K562 (cell line): Measurements from ENCODE around the gene SOX8. TPM values are rescaled to one million over a fixed set of nuclear protein-coding genes. Genes with fewer than 3 reads are reported as not detected.

Source experiments
- ATAC-seq: fragments of 200-7000 bp; cut with Tn5 transposase; 3 replicates; pipeline ENCODE4 v1.9.1; 2020; ENCODE audit warnings: moderate library complexity
- BruUV-seq: library from RNA; stranded (reverse); fragments of 400-500 nt; replicated peaks from 2 replicates; lab custom pipeline; 2021; lab: Mats Ljungman, UMichigan
- CTCF ChIA-PET: fragments of 300-600 bp; formaldehyde crosslinking; extraction: SDS; loops from one replicate; lab custom pipeline; 2021; ENCODE audit warnings: low intra/inter-chr PET ratio; lab: Yijun Ruan, JAX
- POLR2A ChIA-PET: fragments of 300-600, 350-650 bp; sonication (Branson Sonifier 250); formaldehyde crosslinking; extraction: SDS; loops from one replicate; lab custom pipeline; 2021; ENCODE audit warnings: antibody characterized with exemption, inconsistent platforms; lab: Yijun Ruan, JAX
- DNase-seq, 4 experiments: peaks; one replicate each; pipeline versions ENCODE4 v3.0.0 to v3.0.0-alpha.2; 2011 to 2018; ENCODE audit warnings: low spot score in 3 of 4, mixed read lengths in 3 of 4; ENCODE audit errors: extremely low read depth in 1 of 4
- FAIRE-seq: peaks from 2 replicates; lab custom pipeline; 2011; peaks lifted over from hg19 to GRCh38; lab: Jason Lieb, UNC
- H2AFZ ChIP-seq: 2 replicates; pipeline ENCODE4 v1.6.0; 2011; ENCODE audit warnings: low read depth, low read length, control low read depth, inconsistent platforms
- H3K27ac ChIP-seq: fragments of 200-600 bp; 3 replicates; pipeline ENCODE4 v1.8.0; 2011; ENCODE audit warnings: low read depth, mild to moderate bottlenecking, control low read depth, inconsistent platforms, low read length, moderate library complexity, mixed read lengths; ENCODE audit errors: extremely low read depth
- H3K27me3 ChIP-seq, 2 experiments: fragments of 300-600 bp in 1 of 2; 2 replicates in 1 of 2; 3 replicates in 1 of 2; pipeline versions ENCODE4 v1.6.0 to v1.8.0; 2011; ENCODE audit warnings: inconsistent platforms in 2 of 2, low read length in 2 of 2, mild to moderate bottlenecking in 1 of 2, mixed read lengths in 1 of 2, moderate library complexity in 1 of 2; ENCODE audit not compliant: control insufficient read depth in 2 of 2, insufficient read depth in 2 of 2
- H3K36me3 ChIP-seq: fragments of 300-600 bp; 3 replicates; pipeline ENCODE4 v1.8.0; 2011; ENCODE audit warnings: mild to moderate bottlenecking, low read length, inconsistent platforms; ENCODE audit not compliant: control insufficient read depth, insufficient read depth
- H3K4me1 ChIP-seq, 2 experiments: fragments of 200-600 bp in 1 of 2; replicated peaks in 1 of 2; 2 replicates in 1 of 2; 3 replicates in 1 of 2; pipeline versions ENCODE4 v1.5.1 to v1.8.0; 2011; ENCODE audit warnings: inconsistent platforms in 2 of 2, low read length in 2 of 2, mild to moderate bottlenecking in 1 of 2, mixed read lengths in 1 of 2, moderate library complexity in 1 of 2; ENCODE audit not compliant: control insufficient read depth in 2 of 2, insufficient read depth in 2 of 2
- H3K4me2 ChIP-seq: 2 replicates; pipeline ENCODE4 v1.6.1; 2011; ENCODE audit warnings: low read length, control low read depth, inconsistent platforms, mixed read lengths; ENCODE audit not compliant: insufficient read depth
- H3K4me3 ChIP-seq: fragments of 200-600 bp; sonication (generic), shearing (Covaris generic); 2 replicates; pipeline ENCODE4 v1.5.1; 2016; ENCODE audit warnings: control low read depth, inconsistent platforms
- H3K79me2 ChIP-seq: fragments of 200-600 bp; 3 replicates; pipeline ENCODE4 v1.8.0; 2011; ENCODE audit warnings: low read length, inconsistent platforms; ENCODE audit not compliant: control insufficient read depth, insufficient read depth
- H3K9ac ChIP-seq, 2 experiments: 2 replicates each; pipeline versions ENCODE4 v1.6.0 to v1.6.1; 2011; ENCODE audit warnings: low read depth in 2 of 2, low read length in 2 of 2, control low read depth in 1 of 2, inconsistent platforms in 1 of 2, mild to moderate bottlenecking in 1 of 2, mixed read lengths in 1 of 2; ENCODE audit not compliant: insufficient read depth in 1 of 2
- H3K9me1 ChIP-seq: one replicate; pipeline ENCODE4 v1.6.0; 2011; ENCODE audit warnings: inconsistent platforms, mild to moderate bottlenecking, low read length, moderate library complexity; ENCODE audit not compliant: control insufficient read depth, insufficient read depth
- H3K9me3 ChIP-seq: replicated peaks from 2 replicates; pipeline ENCODE4 v1.5.1; 2011; ENCODE audit warnings: low read depth, low read length, inconsistent platforms; ENCODE audit not compliant: control insufficient read depth, insufficient read depth
- H4K20me1 ChIP-seq: replicated peaks from 2 replicates; pipeline ENCODE4 v1.6.1; 2011; ENCODE audit warnings: low read length, inconsistent platforms, mixed read lengths; ENCODE audit not compliant: control insufficient read depth, insufficient read depth
- ATF7 ChIP-seq: fragments of 450-650 bp; IDR thresholded peaks from 2 replicates; pipeline ENCODE4 v1.7.1; 2014; ENCODE audit warnings: mild to moderate bottlenecking, moderate library complexity
- E2F8 ChIP-seq: fragments of 450-650 bp; IDR thresholded peaks from 2 replicates; pipeline ENCODE4 v1.7.1; 2018; ENCODE audit warnings: mild to moderate bottlenecking, low read depth; ENCODE audit not compliant: partially characterized antibody
- FOSL1 ChIP-seq: fragments of 200-800 bp; sonication (Bioruptor generic); conservative IDR thresholded peaks from 2 replicates; pipeline ENCODE4 v1.6.1; 2016; ENCODE audit warnings: missing genetic modification characterization, missing compliant biosample characterization
- IRF2 ChIP-seq: sonication (generic); formaldehyde crosslinking; IDR thresholded peaks from 2 replicates; pipeline ENCODE4 v1.8.1; 2022; ENCODE audit warnings: mild to moderate bottlenecking, missing genetic modification reagents
- MAFF ChIP-seq: IDR thresholded peaks from 2 replicates; pipeline ENCODE4 v1.6.1; 2012; ENCODE audit warnings: low read length, improper control_type of control experiment
- NFYB ChIP-seq: IDR thresholded peaks from 2 replicates; pipeline ENCODE4 v1.6.1; 2011; ENCODE audit warnings: mild to moderate bottlenecking, moderate library complexity; ENCODE audit not compliant: insufficient read length; ENCODE audit errors: extremely low read depth
- RBM39 ChIP-seq: fragments of 200-400 bp; formaldehyde crosslinking; optimal IDR thresholded peaks from 2 replicates; pipeline ENCODE3; 2018; ENCODE audit warnings: low read depth, low read length
- RCOR1 ChIP-seq, 2 experiments: IDR thresholded peaks; 2 replicates each; pipeline ENCODE4 v1.6.1; 2012; ENCODE audit warnings: low read depth in 2 of 2, low read length in 2 of 2, borderline replicate concordance in 1 of 2, improper control_type of control experiment in 1 of 2
- TCF7 ChIP-seq: sonication (generic); IDR thresholded peaks from 2 replicates; pipeline ENCODE4 v1.6.1; 2016; ENCODE audit warnings: antibody characterized with exemption, borderline replicate concordance
- ZBTB43 ChIP-seq: sonication (generic); formaldehyde crosslinking; IDR thresholded peaks from 2 replicates; pipeline ENCODE4 v1.8.0; 2023; ENCODE audit warnings: mild to moderate bottlenecking, missing genetic modification reagents
- ZC3H4 ChIP-seq: sonication (generic); formaldehyde crosslinking; IDR thresholded peaks from 2 replicates; pipeline ENCODE4 v1.9.0; 2021; ENCODE audit warnings: missing genetic modification reagents, borderline replicate concordance
- ZNF766 ChIP-seq: fragments of 200-800 bp; sonication (Bioruptor generic); conservative IDR thresholded peaks from 2 replicates; pipeline ENCODE4 v1.6.1; 2016; ENCODE audit warnings: missing genetic modification characterization, missing compliant biosample characterization
- WGBS: fragments of 100-300 bp; shearing (Covaris generic); methylation state at CpG from one replicate; pipeline ENCODE4 v1.1.6; 2016; ENCODE audit warnings: low coverage, mixed read lengths; ENCODE audit not compliant: insufficient coverage; ENCODE audit errors: missing lambda C conversion rate; 5-methylcytosine and 5-hydroxymethylcytosine counted together
- in situ Hi-C: fragments of 300-500 bp; cut with MboI; formaldehyde crosslinking; loops from 4 replicates; pipeline ENCODE4 v1.15.0; 2018; ENCODE audit warnings: inconsistent platforms, mixed read lengths
- intact Hi-C: fragments of 100-400 bp; cut with micrococcal nuclease; formaldehyde crosslinking; loops from 2 replicates; pipeline ENCODE4 v1.14.2; 2022
- polyA plus RNA-seq, 8 experiments: library from polyadenylated mRNA; depleted of rRNA in 4 of 8; stranded (reverse) in 5 of 8; unstranded in 3 of 8; fragments of >200 nt; fragmentation: Nextera tagmentation in 2 of 8; fragmentation: Illumina TruSeq in 1 of 8; extraction: Ambion mirVana in 2 of 8; extraction: Trizol in 1 of 8; gene quantifications; 2 replicates each; pipeline versions ENCODE4 v1.2.1 to v1.2.3, GENCODE V29; 2011 to 2014; ENCODE audit warnings: inconsistent platforms in 1 of 8, missing spikeins in 1 of 8
- total RNA-seq, 7 experiments: library from RNA; depleted of rRNA in 6 of 7; stranded (reverse); fragments of >200 nt in 6 of 7; fragmentation: Illumina TruSeq in 2 of 7; extraction: Trizol in 2 of 7; gene quantifications; 2 replicates each; pipeline versions ENCODE4 v1.2.1 to v1.2.3, GENCODE V29; 2011 to 2021; ENCODE audit warnings: low replicate concordance in 1 of 7

The SOX8 gene
- total and polyA plus RNA-seq, 9 of the 15 experiments (the other 6 are each of a cell fraction or from before 2014, with no cell fraction given), result 0.07 to 0.15 (median 0.15) TPM; not detected in 6

- no peak overlapping the region for H3K4me3 ChIP-seq
- H3K27ac ChIP-seq, result no peak overlapping the region
- in situ Hi-C loops (no loop called here), intact Hi-C loops (no loop called here)
- H3K27me3 ChIP-seq, result peaks cover 9 to 17% of the 10 kb centered on the region in 2 experiments; a peak in 4 of 5 replicates
- WGBS, result 87% methylated on average over 19 of the region's 20 CpGs
- H3K9me3 ChIP-seq, result no peaks in the 10 kb centered on the region
- H3K36me3 ChIP-seq, result no peaks in the 10 kb centered on the region; the same call in 2 of the 3 replicates
- CTCF ChIA-PET, result no interaction called here
- peaks cover 4 to 47% of the 10 kb centered on the region in 2 experiments; a peak in 3 of 5 replicates for H3K4me1 ChIP-seq
- POLR2A ChIA-PET, result no interaction called here
- no peak for FAIRE-seq
- H4K20me1 ChIP-seq, result peaks cover 5% of the 10 kb centered on the region; the same call in 1 of the 2 replicates
- no peaks in the 10 kb centered on the region for H3K9me1 ChIP-seq
- DNase-seq, result no peak
- H3K4me2 ChIP-seq, result no peak overlapping the region
- H2AFZ ChIP-seq, result no peak overlapping the region
- ATAC-seq, result no peak
- H3K9ac ChIP-seq, result no peak overlapping the region; a peak in 1 of 4 replicates
- 0 out of 3 replicates have a peak, but pooled peaks cover 8% of the 10 kb centered on the region for H3K79me2 ChIP-seq
- BruUV-seq, result no TSS peak
- no peak for TF ChIP-seq NFYB
- TF ChIP-seq MAFF, result no peak
- TF ChIP-seq ZNF766 (CRISPR knock-in tag), result no peak
- no peak for TF ChIP-seq IRF2 (CRISPR knock-in tag)
- no peak for TF ChIP-seq RCOR1 (IDR thresholded peaks at IDR 0.05; ENCODE audit: borderline replicate concordance in 1 of 2, low read depth in 2 of 2, low read length in 2 of 2)
- TF ChIP-seq FOSL1 (tag), result no peak
- TF ChIP-seq ZBTB43 (CRISPR knock-in tag), result no peak
- TF ChIP-seq E2F8, result no peak
- TF ChIP-seq RBM39, result no peak
- no peak for TF ChIP-seq ZC3H4 (CRISPR knock-in tag)
- TF ChIP-seq TCF7, result no peak
- no peak for TF ChIP-seq ATF7
Measured at GRCh38 chr16:967077-967541, 14.5 kb upstream of the SOX8 start.
